NCI-H524 (cell line): ENCODE data around the gene KIF7.
"Not testable (repeated sequence)": the region's sequence is repeated elsewhere in the genome, so short reads cannot be mapped to it uniquely, and the experiment has no call there.

Experiments
- DNase-seq, 2 experiments: peaks; one replicate each; lab custom pipeline; 2025; lab: John Stamatoyannopoulos, UW

The KIF7 gene

DNA sequence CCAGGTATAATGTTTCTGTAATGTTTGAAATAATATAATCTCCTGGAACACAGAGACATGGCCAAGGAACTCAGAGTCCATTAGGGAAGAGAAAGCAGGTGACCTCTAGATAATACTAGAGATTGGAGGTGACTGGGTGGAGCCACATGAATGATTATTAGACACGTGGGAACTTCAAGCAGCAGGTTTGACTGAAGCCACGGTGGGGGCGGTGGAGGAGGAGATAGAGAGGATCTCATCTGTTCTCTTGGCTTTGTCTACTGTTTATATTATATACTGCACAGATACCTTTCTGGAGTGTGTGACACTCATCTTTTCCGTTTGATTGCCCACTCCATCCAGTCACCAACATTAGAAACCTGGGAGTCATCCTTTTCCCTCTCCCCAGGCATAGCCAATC, 33.7 kb downstream of the KIF7 start:
- no peak for DNase-seq

- no peak for DNase-seq
These were observed 39.0 kb downstream of the KIF7 start for GRCh38 chr15:89616228-89616627.

DNA sequence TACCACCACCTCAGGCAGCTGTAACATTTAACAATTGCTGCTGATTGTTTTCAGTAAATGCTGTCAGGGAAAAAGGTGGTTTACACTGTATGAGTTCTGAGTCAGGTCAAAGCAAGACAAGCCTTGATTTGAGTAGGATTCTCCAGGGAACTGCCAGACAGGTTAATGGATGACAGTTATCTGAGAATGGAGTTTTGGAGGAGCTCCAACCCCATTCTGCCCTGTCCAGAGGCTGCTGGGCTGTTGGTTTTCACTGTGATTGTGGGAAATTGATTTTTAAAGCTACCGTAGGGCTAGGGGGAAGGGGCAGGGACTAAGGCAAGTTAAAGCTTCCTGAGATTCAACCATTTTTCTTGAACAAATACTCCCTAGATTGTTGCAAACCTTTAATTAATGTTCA, 40.1 kb downstream of the KIF7 start:
- no peak for DNase-seq

DNA sequence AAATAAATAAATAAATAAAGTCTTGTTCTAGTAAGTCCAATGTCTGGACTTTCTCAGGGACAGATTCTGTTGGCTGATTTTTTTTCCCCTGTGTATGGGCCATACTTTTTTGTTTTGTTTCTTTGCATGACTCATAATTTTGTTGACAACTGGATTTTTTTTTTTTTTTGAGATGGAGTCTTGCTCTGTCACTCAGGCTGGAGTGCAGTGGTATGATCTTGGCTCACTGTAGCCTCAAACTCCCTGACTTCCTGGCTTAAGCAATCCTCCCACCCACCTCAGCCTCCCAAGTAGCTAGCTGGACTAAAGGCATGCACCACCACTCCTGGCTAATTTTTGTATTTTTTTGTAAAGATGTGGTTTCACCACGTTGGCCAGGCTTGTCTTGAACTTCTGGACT, 41.1 kb downstream of the KIF7 start:
- no peak for DNase-seq

DNA sequence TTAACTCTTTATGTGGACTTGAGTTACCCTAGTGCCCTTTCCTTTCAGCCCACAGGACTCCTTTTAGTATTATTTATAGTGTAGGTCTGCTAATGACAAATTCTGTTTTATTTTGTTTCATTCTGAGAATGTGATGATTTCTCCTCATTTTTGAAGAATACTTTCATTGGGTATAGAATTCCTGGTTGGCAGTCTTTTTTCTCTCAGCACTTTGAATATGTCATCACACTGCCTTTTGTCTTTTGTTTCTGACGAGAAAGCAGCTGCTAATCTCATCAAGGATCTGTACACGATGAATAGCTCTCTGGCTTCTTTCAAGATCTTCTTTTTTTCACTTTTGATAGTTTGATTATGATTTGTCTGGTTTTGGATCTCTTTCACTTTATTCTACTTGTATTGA, 42.2 kb downstream of the KIF7 start:
- DNase-seq = no peak

GRCh38 chr15:89611317-89611716, 44.0 kb downstream of the KIF7 start:
- DNase-seq = no peak

DNA sequence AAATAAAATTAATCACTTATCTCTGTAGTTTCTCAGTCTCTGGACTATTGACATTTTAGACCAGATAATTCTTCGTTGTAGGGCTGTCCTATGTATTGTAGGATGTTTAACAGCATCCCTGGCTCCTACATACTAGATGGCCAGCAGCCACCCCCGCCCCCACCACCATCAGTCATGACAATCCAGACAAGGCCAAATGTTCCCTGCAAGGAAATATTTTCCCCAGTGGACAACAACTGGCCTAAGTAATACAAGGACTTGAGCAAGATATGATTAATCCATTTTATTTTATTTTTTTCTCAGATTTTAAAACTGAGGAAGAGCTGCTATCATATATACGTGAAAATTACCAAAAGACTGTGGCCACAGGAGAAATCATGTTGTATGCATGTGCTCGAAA, 56.2 kb downstream of the KIF7 start:
- no peak for DNase-seq

DNA sequence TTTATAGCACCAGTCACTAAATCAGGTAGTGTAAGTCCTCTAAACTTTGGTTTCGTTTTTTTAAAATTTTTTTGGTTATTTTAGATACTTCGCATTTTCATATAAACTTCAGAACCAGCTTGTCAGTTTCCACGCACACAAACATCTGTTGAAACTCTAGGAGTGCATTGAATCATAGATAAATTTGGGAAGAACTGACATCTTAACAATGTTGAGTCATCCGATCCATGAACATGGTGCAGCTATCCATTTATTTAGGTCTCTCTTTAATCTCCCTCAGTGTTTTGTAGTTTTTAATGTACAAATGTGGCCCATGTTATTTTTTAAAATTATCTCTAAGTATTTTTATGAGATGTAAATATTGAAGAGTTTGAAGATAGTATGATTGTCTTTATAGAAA, 62.2 kb downstream of the KIF7 start:
- no peak for DNase-seq

GRCh38 chr15:89591834-89592233, 63.4 kb downstream of the KIF7 start:
- DNase-seq = no peak

GRCh38 chr15:89587955-89588354, 67.3 kb downstream of the KIF7 start:
- DNase-seq = no peak

GRCh38 chr15:89586651-89587050, 68.6 kb downstream of the KIF7 start:
- DNase-seq = no peak

DNA sequence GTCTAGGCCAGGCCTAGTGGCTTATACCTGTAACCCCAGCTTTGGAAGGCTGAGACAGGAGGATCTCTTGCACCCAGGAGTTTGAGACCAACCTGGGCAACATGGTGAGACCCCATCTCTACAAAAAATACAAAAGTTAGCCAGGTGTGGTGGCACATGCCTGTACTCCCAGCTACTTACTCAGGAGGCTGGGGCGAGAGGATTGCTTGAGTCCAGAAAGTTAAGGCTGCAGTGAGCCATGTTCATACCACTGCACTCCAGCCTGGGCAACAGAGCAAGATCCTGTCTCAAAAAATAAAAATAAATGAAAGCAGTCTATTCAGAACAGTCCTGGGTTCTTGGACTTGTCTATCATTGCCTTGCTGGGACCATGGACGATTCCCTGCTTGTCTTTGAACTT, 74.5 kb downstream of the KIF7 start:
- not testable (repeated sequence) for DNase-seq

DNA sequence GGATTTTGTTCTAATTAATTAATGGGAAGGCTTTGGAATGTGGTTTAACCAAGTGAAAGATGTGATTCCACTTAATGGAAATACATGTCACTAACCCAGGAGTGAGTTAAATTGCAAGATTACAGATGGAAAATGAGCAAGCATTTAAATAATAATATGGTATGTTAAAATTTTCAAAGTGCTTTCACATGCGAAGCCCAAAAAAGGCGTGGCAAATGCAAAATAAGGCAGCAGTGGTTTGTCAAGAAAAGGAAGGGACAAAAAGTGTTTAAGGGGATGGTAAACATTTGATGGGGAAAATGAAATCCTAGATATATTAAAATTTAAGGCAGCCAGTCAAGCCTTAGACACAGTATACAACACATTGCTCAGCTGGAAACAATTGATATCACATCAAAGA, 77.1 kb downstream of the KIF7 start:
- no peak for DNase-seq
